HUES48 (cell line): Measurements from ENCODE around the gene PISD.

Experiments used
- H3K27ac ChIP-seq: one replicate; pipeline ENCODE4 v1.7.0; 2013; ENCODE audit warnings: low read depth, low read length, inconsistent platforms
- H3K27me3 ChIP-seq: 2 replicates; pipeline ENCODE4 v1.6.1; 2013; ENCODE audit warnings: mild to moderate bottlenecking, low read length; ENCODE audit not compliant: control insufficient read depth, insufficient read depth
- H3K36me3 ChIP-seq: 2 replicates; pipeline ENCODE4 v1.6.1; 2013; ENCODE audit warnings: low read length; ENCODE audit not compliant: control insufficient read depth, insufficient read depth
- H3K4me1 ChIP-seq: 2 replicates; pipeline ENCODE4 v1.6.1; 2013; ENCODE audit warnings: mild to moderate bottlenecking, low read length; ENCODE audit not compliant: control insufficient read depth, insufficient read depth
- H3K4me3 ChIP-seq: 2 replicates; pipeline ENCODE4 v1.5.1; 2013; ENCODE audit warnings: mild to moderate bottlenecking, low read depth, low read length
- H3K9ac ChIP-seq: 2 replicates; pipeline ENCODE4 v1.6.1; 2013; ENCODE audit warnings: mild to moderate bottlenecking, low read depth, low read length, moderate library complexity
- H3K9me3 ChIP-seq: 2 replicates; pipeline ENCODE4 v1.6.1; 2013; ENCODE audit warnings: low read length; ENCODE audit not compliant: control insufficient read depth, insufficient read depth

PISD gene

GRCh38 chr22:31623592-31624304 lies 38.3 kb downstream of the PISD start:
- H3K27ac ChIP-seq = no peak overlapping the region
- H3K9me3 ChIP-seq = no peaks in the 10 kb centered on the region
- no peak overlapping the region for H3K9ac ChIP-seq
- H3K4me3 ChIP-seq = no peak overlapping the region
- H3K36me3 ChIP-seq = peaks cover 38% of the 10 kb centered on the region
- H3K27me3 ChIP-seq = no peaks in the 10 kb centered on the region
- peaks cover 26% of the 10 kb centered on the region for H3K4me1 ChIP-seq

- peaks cover 44% of the 10 kb centered on the region for H3K36me3 ChIP-seq
- H3K9me3 ChIP-seq = no peaks in the 10 kb centered on the region
- H3K27ac ChIP-seq = no peak overlapping the region
- no peaks in the 10 kb centered on the region for H3K27me3 ChIP-seq
- H3K4me3 ChIP-seq = no peak overlapping the region
- H3K9ac ChIP-seq = no peak overlapping the region
- peaks cover 26% of the 10 kb centered on the region for H3K4me1 ChIP-seq
Measured at GRCh38 chr22:31622980-31623379, 39.0 kb downstream of the PISD start.

DNA sequence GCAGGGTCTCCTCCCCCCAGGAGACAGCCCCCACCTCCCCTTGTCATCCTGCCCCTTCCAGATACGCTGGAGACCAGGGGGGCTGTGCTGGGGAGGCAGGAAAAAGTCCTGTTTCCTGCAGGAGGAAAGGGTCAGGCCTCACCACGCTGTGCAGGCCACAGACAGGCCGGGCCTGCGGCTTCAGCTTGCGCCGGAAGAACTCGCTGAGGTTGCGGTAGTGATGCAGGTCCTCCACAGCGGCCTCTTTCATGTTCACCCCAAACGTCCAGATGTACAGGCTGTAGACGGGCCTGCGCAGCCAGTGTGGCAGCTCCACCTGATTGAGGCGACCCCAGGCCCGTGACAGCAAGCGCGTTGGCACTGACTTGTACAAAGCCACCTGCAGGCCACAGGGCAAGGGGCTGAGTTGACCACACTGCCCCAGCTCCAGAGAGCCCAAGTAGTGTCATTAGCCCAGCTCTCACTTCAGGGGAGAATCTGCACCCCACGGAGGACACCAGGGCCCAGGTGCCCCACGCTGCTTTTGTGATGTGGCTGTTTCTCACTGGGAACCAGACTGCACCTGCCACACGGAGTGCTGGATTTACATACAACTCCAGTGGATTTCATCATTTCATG lies 40.4 kb downstream of the PISD start:
- H3K27ac ChIP-seq = no peak overlapping the region
- peaks cover 44% of the 10 kb centered on the region for H3K36me3 ChIP-seq

DNA sequence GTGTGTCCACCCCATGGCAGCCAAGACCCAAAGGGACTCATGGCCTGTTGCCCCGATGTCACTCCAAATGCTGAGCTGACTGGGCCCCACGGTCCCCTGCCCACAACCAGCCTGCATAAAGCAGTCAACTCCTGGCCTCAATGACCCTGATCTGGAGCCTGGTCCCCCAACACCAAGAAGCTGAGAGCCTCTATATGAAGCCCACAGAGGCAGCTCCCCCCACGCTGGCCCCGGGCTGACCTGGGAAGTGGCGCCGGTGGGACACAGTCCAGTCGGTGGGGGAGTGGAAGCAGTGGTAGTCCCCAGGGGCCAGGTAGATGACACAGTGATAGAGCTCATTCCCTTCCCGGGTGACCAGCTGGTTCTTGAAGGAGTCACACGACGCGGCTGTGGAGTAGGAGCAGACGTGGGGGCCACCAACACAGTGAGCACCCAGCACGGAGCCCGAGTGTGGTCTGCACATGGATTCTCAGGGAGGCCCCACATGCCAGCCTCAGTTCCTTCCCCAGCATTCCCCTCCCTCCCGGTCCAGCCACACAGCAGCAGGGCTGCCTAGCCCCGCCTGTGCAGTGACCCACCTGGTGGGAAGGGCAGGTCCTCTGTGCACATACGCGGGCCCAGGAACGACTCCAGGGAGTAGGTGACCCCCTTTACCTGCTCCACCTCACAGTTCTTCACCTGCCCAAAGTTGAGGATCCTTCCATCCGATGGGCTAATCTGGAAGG lies 41.1 kb downstream of the PISD start:
- H3K27me3 ChIP-seq = no peaks in the 10 kb centered on the region
- peaks cover 44% of the 10 kb centered on the region for H3K36me3 ChIP-seq
- H3K4me1 ChIP-seq = peaks cover 15% of the 10 kb centered on the region
- H3K9me3 ChIP-seq = no peaks in the 10 kb centered on the region
- H3K9ac ChIP-seq = no peak overlapping the region
- H3K4me3 ChIP-seq = no peak overlapping the region
- no peak overlapping the region for H3K27ac ChIP-seq

More for the DNA sequence above, 40.4 kb downstream of the PISD start:
- Histone ChIP-seq H3K9ac (no peak overlapping the region), H3K4me3 (no peak overlapping the region), H3K9me3 (no peaks in the 10 kb centered on the region), H3K4me1 (peaks cover 22% of the 10 kb centered on the region), H3K27me3 (no peaks in the 10 kb centered on the region)

GRCh38 chr22:31619611-31620300 lies 42.3 kb downstream of the PISD start:
- Histone ChIP-seq H3K27ac (no peak overlapping the region), H3K27me3 (no peaks in the 10 kb centered on the region), H3K9ac (no peak overlapping the region), H3K9me3 (no peaks in the 10 kb centered on the region), H3K4me3 (no peak overlapping the region), H3K4me1 (peaks cover 5% of the 10 kb centered on the region), H3K36me3 (peaks cover 44% of the 10 kb centered on the region)

- Histone ChIP-seq H3K4me1 (no peaks in the 10 kb centered on the region), H3K36me3 (peaks cover 44% of the 10 kb centered on the region), H3K27me3 (no peaks in the 10 kb centered on the region), H3K4me3 (no peak overlapping the region), H3K9ac (no peak overlapping the region), H3K27ac (no peak overlapping the region), H3K9me3 (no peaks in the 10 kb centered on the region)
Measured at GRCh38 chr22:31618471-31619176, 43.4 kb downstream of the PISD start.

- Histone ChIP-seq H3K9ac (no peak overlapping the region), H3K36me3 (peaks cover 44% of the 10 kb centered on the region), H3K4me3 (no peak overlapping the region), H3K4me1 (no peaks in the 10 kb centered on the region), H3K9me3 (no peaks in the 10 kb centered on the region), H3K27ac (no peak overlapping the region), H3K27me3 (no peaks in the 10 kb centered on the region)
Measured at GRCh38 chr22:31618057-31618456, 44.0 kb downstream of the PISD start.

DNA sequence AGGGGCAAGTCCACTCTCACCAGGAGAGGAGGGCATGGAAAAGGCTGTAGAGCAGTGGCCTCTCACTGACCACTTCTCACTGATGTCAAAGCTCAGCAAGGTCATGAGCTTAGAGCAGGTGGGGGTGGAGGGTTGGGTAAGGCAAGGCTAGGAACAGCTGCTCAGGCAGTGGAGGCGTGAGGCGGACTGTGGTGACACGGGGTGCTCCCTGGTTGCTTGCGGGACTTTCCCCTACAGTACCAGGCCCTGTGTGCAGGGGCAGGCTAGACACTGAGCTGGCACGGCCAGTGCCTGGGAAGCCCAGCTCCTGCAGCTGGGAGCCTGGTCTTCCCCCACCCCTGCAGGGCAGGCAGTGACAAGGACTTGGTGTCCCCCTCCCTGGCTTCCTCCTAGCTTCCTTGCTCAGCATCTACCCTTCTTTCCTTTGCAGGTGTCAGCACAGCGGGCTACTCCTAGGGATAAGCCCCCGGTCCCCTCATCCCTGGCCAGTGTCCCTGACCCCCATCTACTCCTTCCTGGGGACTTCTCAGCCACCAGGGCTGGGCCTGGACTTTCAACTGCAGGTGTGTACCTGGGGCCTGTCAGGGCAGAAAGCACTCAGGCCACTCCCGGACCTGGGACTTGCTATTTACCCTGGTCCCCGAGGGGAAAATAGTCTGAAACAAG lies 45.6 kb downstream of the PISD start:
- Histone ChIP-seq H3K27ac (no peak overlapping the region), H3K4me3 (no peak overlapping the region), H3K36me3 (peaks cover 34% of the 10 kb centered on the region), H3K27me3 (no peaks in the 10 kb centered on the region), H3K4me1 (no peaks in the 10 kb centered on the region), H3K9ac (no peak overlapping the region), H3K9me3 (no peaks in the 10 kb centered on the region)

DNA sequence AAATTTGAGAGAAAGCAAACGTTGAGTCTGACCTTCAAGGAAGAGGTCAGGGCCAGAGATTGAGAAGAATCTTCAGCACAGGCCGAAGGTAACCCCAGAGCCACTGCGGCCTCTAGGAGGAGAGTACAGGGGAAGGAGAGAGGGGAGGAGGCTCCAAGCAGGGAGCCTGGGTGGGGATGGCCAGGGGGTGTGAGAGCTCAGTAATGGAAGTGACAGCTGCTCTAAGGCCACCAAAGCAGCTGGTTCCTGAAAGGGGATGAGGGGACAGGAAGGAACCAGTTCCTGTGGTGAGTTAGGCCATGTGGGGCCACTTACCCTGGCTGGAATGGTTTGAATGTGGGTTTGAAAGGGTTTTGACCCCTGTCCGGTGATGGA lies 46.1 kb downstream of the PISD start:
- Histone ChIP-seq H3K4me3 (no peak overlapping the region), H3K27me3 (no peaks in the 10 kb centered on the region), H3K4me1 (no peaks in the 10 kb centered on the region), H3K27ac (no peak overlapping the region), H3K9me3 (no peaks in the 10 kb centered on the region), H3K9ac (no peak overlapping the region), H3K36me3 (peaks cover 29% of the 10 kb centered on the region)

DNA sequence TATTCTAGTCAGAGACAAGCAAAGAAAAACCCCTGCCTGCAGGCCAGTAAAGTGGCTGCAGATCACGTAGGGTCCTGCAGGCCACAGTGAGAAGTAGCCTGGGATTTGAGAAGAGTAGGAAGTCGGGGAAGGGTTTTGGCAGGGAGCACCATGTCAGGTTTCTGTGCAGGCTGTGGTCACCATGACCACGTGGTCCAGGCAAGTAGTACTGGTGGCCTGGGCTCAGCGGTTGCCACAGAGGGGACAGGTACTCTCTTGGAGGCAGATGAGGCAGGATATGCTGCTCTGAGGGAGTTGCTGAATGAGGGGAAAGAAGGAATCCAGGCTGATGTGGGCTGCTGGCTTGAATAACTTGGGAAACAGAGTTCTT lies 46.5 kb downstream of the PISD start:
- no peak overlapping the region for H3K4me3 ChIP-seq
- no peaks in the 10 kb centered on the region for H3K27me3 ChIP-seq
- H3K4me1 ChIP-seq = no peaks in the 10 kb centered on the region
- no peaks in the 10 kb centered on the region for H3K9me3 ChIP-seq
- no peak overlapping the region for H3K9ac ChIP-seq
- no peak overlapping the region for H3K27ac ChIP-seq
- peaks cover 25% of the 10 kb centered on the region for H3K36me3 ChIP-seq
